ENCODE results near the gene RPS21. TPM values are rescaled to one million over a fixed set of nuclear protein-coding genes. Genes with fewer than 3 reads are reported as not detected.
A peak's percentile ranks its signal among the peaks of the same experiment; 100 is the strongest.

The RPS21 gene
- total and polyA plus RNA-seq, 2 of the 13 experiments (the other 11 are each of a cell fraction or from before 2014, with no cell fraction given) = 2,647 to 11,063 TPM

DNA sequence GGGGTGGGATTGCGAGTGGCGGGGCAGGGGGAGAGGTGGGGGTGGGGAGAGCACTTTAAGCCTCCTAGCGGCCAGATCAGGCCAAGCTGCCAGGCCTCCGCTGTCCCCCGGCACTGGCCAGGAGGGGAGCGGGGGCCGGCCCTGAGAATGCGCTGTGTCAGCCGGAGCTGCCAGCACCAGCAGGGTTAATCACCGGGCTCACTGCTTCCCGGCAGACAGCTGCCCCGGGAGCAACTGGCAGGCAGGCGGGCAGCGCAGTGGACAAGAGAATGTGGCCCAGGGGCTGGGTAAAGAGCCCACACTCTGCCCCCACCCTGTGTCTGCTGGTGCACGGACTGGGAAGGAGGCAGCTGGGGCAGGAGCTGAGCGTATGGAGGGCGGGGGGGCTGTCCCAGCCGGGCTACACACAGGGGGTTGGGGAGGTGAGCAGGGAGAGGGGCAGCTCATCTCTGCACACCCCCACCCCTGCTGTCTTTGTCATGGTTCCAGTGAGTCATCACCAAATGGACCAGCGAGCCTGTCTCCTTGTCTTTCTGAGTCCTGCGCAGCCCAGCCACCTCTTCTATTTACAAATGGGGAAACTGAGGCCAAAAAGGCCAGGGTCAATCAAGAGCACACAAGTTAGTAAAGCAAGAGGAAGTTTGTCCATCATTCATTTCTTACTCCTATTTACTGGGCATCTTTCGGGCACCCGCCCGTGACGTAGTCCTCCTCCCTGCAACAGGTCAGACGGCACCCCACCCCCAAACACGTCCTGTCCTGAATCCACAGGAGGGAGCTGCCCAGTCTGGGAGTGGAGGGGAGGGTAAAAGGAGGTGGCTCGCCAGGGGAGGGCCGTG is 17.7 kb upstream of the RPS21 start (continued):
- no peak; the same call in 1 of the 2 replicates for TF ChIP-seq JUN (CRISPR knock-in tag; IDR thresholded peaks at IDR 0.05)
- no peak for TF ChIP-seq ZNF235 (CRISPR knock-in tag; IDR thresholded peaks at IDR 0.05; ENCODE audit: borderline replicate concordance)
- TF ChIP-seq KLF9 (CRISPR knock-in tag; IDR thresholded peaks at IDR 0.05; ENCODE audit: low read depth) = no peak
- no peak; the same call in 1 of the 2 replicates for TF ChIP-seq ZMYM3 (CRISPR knock-in tag; IDR thresholded peaks at IDR 0.05)
- TF ChIP-seq, protein P1, sequence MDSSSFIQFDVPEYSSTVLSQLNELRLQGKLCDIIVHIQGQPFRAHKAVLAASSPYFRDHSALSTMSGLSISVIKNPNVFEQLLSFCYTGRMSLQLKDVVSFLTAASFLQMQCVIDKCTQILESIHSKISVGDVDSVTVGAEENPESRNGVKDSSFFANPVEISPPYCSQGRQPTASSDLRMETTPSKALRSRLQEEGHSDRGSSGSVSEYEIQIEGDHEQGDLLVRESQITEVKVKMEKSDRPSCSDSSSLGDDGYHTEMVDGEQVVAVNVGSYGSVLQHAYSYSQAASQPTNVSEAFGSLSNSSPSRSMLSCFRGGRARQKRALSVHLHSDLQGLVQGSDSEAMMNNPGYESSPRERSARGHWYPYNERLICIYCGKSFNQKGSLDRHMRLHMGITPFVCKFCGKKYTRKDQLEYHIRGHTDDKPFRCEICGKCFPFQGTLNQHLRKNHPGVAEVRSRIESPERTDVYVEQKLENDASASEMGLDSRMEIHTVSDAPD (CRISPR knock-in tag; IDR thresholded peaks at IDR 0.05) = no peak; the same call in 1 of the 2 replicates
- TF ChIP-seq SP140L (CRISPR knock-in tag; IDR thresholded peaks at IDR 0.05; ENCODE audit: borderline replicate concordance) = no peak
- no peak; the same call in 1 of the 2 replicates for TF ChIP-seq ZNF776 (CRISPR knock-in tag; IDR thresholded peaks at IDR 0.05)
- TF ChIP-seq SSRP1 (CRISPR knock-in tag; IDR thresholded peaks at IDR 0.05) = no peak
- TF ChIP-seq ZNF839 (CRISPR knock-in tag; IDR thresholded peaks at IDR 0.05; ENCODE audit: borderline replicate concordance) = no peak
- TF ChIP-seq PRMT3 (CRISPR knock-in tag; IDR thresholded peaks at IDR 0.05; ENCODE audit: borderline replicate concordance, low read depth) = no peak
- TF ChIP-seq, protein P2, sequence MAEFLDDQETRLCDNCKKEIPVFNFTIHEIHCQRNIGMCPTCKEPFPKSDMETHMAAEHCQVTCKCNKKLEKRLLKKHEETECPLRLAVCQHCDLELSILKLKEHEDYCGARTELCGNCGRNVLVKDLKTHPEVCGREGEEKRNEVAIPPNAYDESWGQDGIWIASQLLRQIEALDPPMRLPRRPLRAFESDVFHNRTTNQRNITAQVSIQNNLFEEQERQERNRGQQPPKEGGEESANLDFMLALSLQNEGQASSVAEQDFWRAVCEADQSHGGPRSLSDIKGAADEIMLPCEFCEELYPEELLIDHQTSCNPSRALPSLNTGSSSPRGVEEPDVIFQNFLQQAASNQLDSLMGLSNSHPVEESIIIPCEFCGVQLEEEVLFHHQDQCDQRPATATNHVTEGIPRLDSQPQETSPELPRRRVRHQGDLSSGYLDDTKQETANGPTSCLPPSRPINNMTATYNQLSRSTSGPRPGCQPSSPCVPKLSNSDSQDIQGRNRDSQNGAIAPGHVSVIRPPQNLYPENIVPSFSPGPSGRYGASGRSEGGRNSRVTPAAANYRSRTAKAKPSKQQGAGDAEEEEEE (CRISPR knock-in tag; IDR thresholded peaks at IDR 0.05; ENCODE audit: borderline replicate concordance) = no peak
- TF ChIP-seq ZNF138 (CRISPR knock-in tag; IDR thresholded peaks at IDR 0.05; ENCODE audit: low read depth) = no peak
- TF ChIP-seq GTF3A (CRISPR knock-in tag; conservative IDR thresholded peaks at IDR 0.05) = no peak
- TF ChIP-seq, protein P3, sequence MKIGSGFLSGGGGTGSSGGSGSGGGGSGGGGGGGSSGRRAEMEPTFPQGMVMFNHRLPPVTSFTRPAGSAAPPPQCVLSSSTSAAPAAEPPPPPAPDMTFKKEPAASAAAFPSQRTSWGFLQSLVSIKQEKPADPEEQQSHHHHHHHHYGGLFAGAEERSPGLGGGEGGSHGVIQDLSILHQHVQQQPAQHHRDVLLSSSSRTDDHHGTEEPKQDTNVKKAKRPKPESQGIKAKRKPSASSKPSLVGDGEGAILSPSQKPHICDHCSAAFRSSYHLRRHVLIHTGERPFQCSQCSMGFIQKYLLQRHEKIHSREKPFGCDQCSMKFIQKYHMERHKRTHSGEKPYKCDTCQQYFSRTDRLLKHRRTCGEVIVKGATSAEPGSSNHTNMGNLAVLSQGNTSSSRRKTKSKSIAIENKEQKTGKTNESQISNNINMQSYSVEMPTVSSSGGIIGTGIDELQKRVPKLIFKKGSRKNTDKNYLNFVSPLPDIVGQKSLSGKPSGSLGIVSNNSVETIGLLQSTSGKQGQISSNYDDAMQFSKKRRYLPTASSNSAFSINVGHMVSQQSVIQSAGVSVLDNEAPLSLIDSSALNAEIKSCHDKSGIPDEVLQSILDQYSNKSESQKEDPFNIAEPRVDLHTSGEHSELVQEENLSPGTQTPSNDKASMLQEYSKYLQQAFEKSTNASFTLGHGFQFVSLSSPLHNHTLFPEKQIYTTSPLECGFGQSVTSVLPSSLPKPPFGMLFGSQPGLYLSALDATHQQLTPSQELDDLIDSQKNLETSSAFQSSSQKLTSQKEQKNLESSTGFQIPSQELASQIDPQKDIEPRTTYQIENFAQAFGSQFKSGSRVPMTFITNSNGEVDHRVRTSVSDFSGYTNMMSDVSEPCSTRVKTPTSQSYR (CRISPR knock-in tag; IDR thresholded peaks at IDR 0.05; ENCODE audit: borderline replicate concordance) = 0 out of 2 replicates have a peak, but pooled peaks have one; percentile 39
- TF ChIP-seq ZNF850 (CRISPR knock-in tag; conservative IDR thresholded peaks at IDR 0.05) = no peak
- peak in 1 of 2 experiments; percentile 38; a peak in 1 of 4 replicates for TF ChIP-seq NR2F1 (CRISPR knock-in tag; IDR thresholded peaks at IDR 0.05)
- peak; percentile 79; the same call in 1 of the 2 replicates for TF ChIP-seq MED13 (CRISPR knock-in tag; IDR thresholded peaks at IDR 0.05)
- TF ChIP-seq AHR (CRISPR knock-in tag; IDR thresholded peaks at IDR 0.05) = peak; percentile 89; the same call in 1 of the 2 replicates
- no peak; the same call in 1 of the 2 replicates for TF ChIP-seq ZNF34 (CRISPR knock-in tag; IDR thresholded peaks at IDR 0.05; ENCODE audit: borderline replicate concordance)
- TF ChIP-seq TOPORS (CRISPR knock-in tag; IDR thresholded peaks at IDR 0.05) = no peak
- TF ChIP-seq ZNF225 (CRISPR knock-in tag; IDR thresholded peaks at IDR 0.05) = peak; percentile 94
- TF ChIP-seq MAFG (CRISPR knock-in tag; IDR thresholded peaks at IDR 0.05) = peak; percentile 84
- no peak; the same call in 1 of the 2 replicates for TF ChIP-seq DNMT1 (CRISPR knock-in tag; IDR thresholded peaks at IDR 0.05)
- no peak for TF ChIP-seq CHD4 (IDR thresholded peaks at IDR 0.05; ENCODE audit: borderline replicate concordance, low read length)

All from HepG2 (cell line).